Neural crest cell (in vitro differentiated cells): ENCODE results near the gene LSMEM2. TPM values are rescaled to one million over a fixed set of nuclear protein-coding genes. Genes with fewer than 3 reads are reported as not detected.

Experiments
- DNase-seq: peaks from one replicate; pipeline ENCODE4 v3.0.0; 2021; ENCODE audit warnings: low read depth, mixed read lengths, low spot score
- H3K27ac Mint-ChIP-seq: one replicate; pipeline ENCODE4 v1.8.0; 2021; ENCODE audit warnings: mild to moderate bottlenecking, mixed read lengths; ENCODE audit not compliant: unreplicated experiment
- H3K27me3 Mint-ChIP-seq: 2 replicates; pipeline ENCODE4 v1.8.0; 2021; ENCODE audit warnings: low read depth, mild to moderate bottlenecking, mixed read lengths
- H3K36me3 Mint-ChIP-seq: 2 replicates; pipeline ENCODE4 v1.8.0; 2021; ENCODE audit warnings: low read depth, mild to moderate bottlenecking, mixed read lengths
- H3K4me1 Mint-ChIP-seq: 2 replicates; pipeline ENCODE4 v1.8.0; 2021; ENCODE audit warnings: mixed read lengths
- H3K4me3 Mint-ChIP-seq: one replicate; pipeline ENCODE4 v1.8.0; 2021; ENCODE audit warnings: mild to moderate bottlenecking, mixed read lengths
- H3K9me3 Mint-ChIP-seq: 2 replicates; pipeline ENCODE4 v1.8.0; 2021; ENCODE audit warnings: mixed read lengths
- CTCF ChIP-seq: fragments of 200-600 bp; sonication (generic); conservative IDR thresholded peaks from 2 replicates; pipeline ENCODE4 v1.5.0; 2021; ENCODE audit warnings: antibody characterized with exemption, mild to moderate bottlenecking
- total RNA-seq: library from RNA; stranded (reverse); gene quantifications from 2 replicates; pipeline ENCODE4 v1.2.1, GENCODE V29; 2021

The LSMEM2 gene
- total RNA-seq, 1 donor from 2014 or later, result not detected

GRCh38 chr3:50322386-50323091 lies 43.7 kb downstream of the LSMEM2 start, which contains the start of gene HYAL2:
TSS of gene HYAL2 (minus strand) at chr3:50322745. CDS start at chr3:50320489, 2,256 bp downstream.
- H3K4me1 Mint-ChIP-seq, result peaks cover 56% of the 10 kb centered on the region
- no peaks in the 10 kb centered on the region for H3K27me3 Mint-ChIP-seq
- no peak for DNase-seq
- peak within 1 kb of the TSS; percentile 94 for H3K4me3 Mint-ChIP-seq
- no peak for TF ChIP-seq CTCF
- peak within 1 kb of the TSS; percentile 100 for H3K27ac Mint-ChIP-seq
- H3K9me3 Mint-ChIP-seq, result no peaks in the 10 kb centered on the region
- peaks cover 10% of the 10 kb centered on the region for H3K36me3 Mint-ChIP-seq

- no peak for TF ChIP-seq CTCF
- H3K27me3 Mint-ChIP-seq, result no peaks in the 10 kb centered on the region
- peaks cover 58% of the 10 kb centered on the region for H3K4me1 Mint-ChIP-seq
- DNase-seq, result no peak
- peak overlapping the region; percentile 94 for H3K4me3 Mint-ChIP-seq
- H3K9me3 Mint-ChIP-seq, result no peaks in the 10 kb centered on the region
- no peak overlapping the region for H3K27ac Mint-ChIP-seq
- H3K36me3 Mint-ChIP-seq, result peaks cover 13% of the 10 kb centered on the region
These were observed 44.3 kb downstream of the LSMEM2 start for GRCh38 chr3:50323092-50323600.

GRCh38 chr3:50323614-50324199 lies 44.8 kb downstream of the LSMEM2 start:
- Mint-ChIP-seq H3K4me3 (peak overlapping the region; percentile 94), H3K27me3 (no peaks in the 10 kb centered on the region), H3K9me3 (no peaks in the 10 kb centered on the region), H3K4me1 (peaks cover 58% of the 10 kb centered on the region), H3K36me3 (peaks cover 11% of the 10 kb centered on the region), H3K27ac (no peak overlapping the region)
- no peak for DNase-seq
- TF ChIP-seq CTCF, result no peak

GRCh38 chr3:50324351-50325112 lies 45.6 kb downstream of the LSMEM2 start:
- peak; percentile 81 for TF ChIP-seq CTCF
- DNase-seq, result peak; percentile 79
- no peak overlapping the region for H3K27ac Mint-ChIP-seq
- peak overlapping the region; percentile 94 for H3K4me3 Mint-ChIP-seq
- peaks cover 9% of the 10 kb centered on the region for H3K36me3 Mint-ChIP-seq
- H3K9me3 Mint-ChIP-seq, result no peaks in the 10 kb centered on the region
- no peaks in the 10 kb centered on the region for H3K27me3 Mint-ChIP-seq
- H3K4me1 Mint-ChIP-seq, result peaks cover 49% of the 10 kb centered on the region

- peaks cover 5% of the 10 kb centered on the region for H3K36me3 Mint-ChIP-seq
- no peak overlapping the region for H3K27ac Mint-ChIP-seq
- no peaks in the 10 kb centered on the region for H3K9me3 Mint-ChIP-seq
- H3K4me3 Mint-ChIP-seq, result peak overlapping the region; percentile 94
- peaks cover 44% of the 10 kb centered on the region for H3K4me1 Mint-ChIP-seq
- TF ChIP-seq CTCF, result no peak
- no peak for DNase-seq
- no peaks in the 10 kb centered on the region for H3K27me3 Mint-ChIP-seq
These were observed 46.2 kb downstream of the LSMEM2 start for GRCh38 chr3:50325113-50325480.
